Mesenteric fat pad (tissue), 1 donor: Measurements from ENCODE around the gene ANKS1B. TPM values are rescaled to one million over a fixed set of nuclear protein-coding genes. Genes with fewer than 3 reads are reported as not detected.
"Not testable (repeated sequence)": the region's sequence is repeated elsewhere in the genome, so short reads cannot be mapped to it uniquely, and the experiment has no call there.

Experiments
- DNase-seq: peaks from one replicate; pipeline ENCODE4 v3.0.0-alpha.2; 2020; ENCODE audit warnings: low spot score
- total RNA-seq: library from RNA; stranded (reverse); fragmentation: NEBNext Ultra II Directional; extraction: Animal tissue kit (Norgen Biotek cat#: 25700); gene quantifications from one replicate; pipeline ENCODE4 v1.2.1, GENCODE V29; 2021
- donor health status: DM: yes; HTN: yes; CAD: no.

ANKS1B gene
- total RNA-seq, 1 donor from 2014 or later = 5.3 TPM

GRCh38 chr12:99281277-99281676 lies 703.5 kb downstream of the ANKS1B start:
- no peak for DNase-seq

GRCh38 chr12:99278899-99279298 lies 705.8 kb downstream of the ANKS1B start:
- DNase-seq = no peak

- DNase-seq = no peak
These were observed 707.0 kb downstream of the ANKS1B start for GRCh38 chr12:99277591-99278379.

- DNase-seq = no peak
These were observed 713.7 kb downstream of the ANKS1B start for GRCh38 chr12:99271071-99271470.

GRCh38 chr12:99267038-99267437 lies 717.7 kb downstream of the ANKS1B start:
- no peak for DNase-seq

DNA sequence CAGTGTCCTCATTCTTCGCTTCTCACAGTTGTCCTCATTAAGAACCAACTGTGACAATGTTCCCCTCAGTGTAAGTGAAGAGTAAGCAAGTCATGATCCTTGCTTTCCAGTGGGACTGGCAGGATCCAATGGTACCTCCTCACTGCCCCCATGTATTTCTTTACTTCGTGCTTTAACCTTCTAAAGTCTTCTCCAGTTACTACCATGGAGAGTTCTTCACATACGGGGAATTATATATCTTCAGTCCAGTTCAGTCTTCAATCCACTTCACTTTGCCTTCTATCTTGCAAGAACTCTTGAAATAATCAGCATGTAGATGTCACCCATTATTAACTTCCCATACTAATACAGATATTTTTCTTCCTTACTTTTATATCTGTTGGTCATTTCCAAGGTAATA lies 719.1 kb downstream of the ANKS1B start:
- DNase-seq = no peak

DNA sequence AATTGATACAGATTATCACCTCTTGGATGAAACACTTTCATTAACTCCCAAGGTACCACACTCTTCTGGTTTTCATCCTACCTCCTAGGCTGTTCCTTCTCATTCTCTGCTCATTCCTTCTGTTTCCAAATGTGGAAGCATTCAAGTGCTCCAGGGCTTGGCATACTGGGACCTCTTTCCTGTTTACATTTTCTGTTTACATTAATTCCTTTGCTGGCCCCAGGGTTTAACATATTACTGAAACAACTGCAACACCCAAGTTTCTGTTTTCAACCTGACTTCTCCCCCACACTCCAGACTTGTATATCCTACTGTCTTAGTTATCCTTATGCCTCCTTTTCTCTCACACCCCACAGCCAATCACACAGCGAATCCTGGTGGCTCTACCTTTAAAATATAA lies 723.5 kb downstream of the ANKS1B start:
- DNase-seq = no peak

DNA sequence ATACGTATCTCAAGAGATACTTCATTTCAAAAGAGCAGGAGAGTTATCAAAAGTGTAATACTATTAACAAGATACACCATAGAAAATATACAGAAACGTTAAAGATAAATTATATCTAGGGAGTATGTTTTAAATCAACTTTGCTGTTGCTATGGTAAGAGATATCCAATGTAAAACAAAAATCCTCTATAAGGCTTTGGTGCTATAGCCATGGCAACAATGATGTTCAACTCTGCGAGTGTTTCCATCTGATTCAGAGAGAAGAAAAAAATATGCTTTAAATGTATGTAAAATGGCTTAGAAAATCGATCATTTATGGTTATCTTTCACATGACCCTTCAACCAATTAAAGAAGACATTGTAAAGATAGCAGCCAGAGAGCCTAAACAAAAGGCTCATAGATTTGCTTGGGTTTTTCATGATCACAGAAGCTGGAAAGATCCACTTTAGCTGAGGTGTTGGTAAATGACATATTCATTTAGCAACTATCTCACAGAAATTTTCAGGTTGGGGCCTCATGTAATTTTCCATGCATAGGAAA lies 724.2 kb downstream of the ANKS1B start:
- no peak for DNase-seq

DNA sequence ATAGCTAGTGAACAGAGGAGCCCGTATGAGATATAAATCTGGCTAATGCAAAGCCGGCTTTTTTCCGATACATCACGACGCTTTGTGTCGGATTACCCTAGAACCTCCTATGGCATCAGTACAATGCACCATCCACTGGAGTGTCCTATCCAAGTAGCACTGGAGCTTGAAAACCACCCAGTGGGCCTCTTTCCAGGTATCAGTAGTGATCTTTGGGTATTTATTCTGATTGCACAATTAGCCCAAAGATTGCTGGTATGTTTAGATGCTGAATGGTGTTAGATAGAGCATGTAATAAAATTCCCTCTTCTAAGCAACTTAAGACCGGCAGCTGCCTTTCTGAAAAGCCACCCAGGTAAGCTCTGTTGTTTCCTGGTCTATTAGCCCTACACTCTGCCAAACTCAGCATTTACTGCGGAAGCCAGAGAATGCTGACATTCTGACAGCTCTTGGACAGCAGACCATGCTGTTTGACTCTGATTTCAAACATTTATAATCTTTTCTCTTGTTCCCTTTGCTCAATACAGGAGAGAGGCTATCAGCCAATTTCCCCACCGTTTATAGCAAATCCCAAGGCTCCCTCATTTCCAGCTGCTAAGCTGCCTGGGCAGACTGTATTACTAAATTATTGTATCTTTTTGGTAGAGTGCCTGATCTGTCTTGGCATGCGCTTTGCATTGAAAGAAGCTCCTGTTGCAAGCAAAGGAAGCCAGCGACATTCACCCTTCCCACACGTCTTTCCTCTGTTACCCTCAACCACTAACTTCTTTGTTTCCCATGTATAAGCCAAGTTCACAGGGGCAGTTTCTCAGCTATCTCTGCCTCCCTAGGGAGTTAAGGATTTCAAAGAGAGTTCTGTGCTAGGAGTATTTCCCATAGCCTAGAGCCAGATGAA lies 725.4 kb downstream of the ANKS1B start:
- DNase-seq = no peak

DNA sequence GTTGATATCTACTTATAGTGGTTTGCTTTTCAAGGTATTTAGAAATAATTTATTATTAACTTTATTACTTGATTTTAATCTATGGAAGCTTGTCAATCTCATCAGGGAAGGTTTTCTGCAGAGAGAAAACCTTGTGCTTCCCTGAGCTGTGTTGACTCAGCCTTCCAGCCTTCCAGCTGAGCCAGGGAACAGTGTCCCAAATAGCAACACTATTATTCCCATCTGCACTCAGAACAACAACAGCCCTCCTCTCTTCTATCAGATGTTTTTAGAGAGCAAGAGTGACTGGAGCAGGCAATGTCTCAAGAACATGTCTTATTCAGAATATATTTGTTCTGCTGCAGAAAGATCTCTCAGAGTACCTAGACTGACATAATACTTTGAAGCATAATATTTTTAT lies 727.1 kb downstream of the ANKS1B start:
- DNase-seq = no peak

DNA sequence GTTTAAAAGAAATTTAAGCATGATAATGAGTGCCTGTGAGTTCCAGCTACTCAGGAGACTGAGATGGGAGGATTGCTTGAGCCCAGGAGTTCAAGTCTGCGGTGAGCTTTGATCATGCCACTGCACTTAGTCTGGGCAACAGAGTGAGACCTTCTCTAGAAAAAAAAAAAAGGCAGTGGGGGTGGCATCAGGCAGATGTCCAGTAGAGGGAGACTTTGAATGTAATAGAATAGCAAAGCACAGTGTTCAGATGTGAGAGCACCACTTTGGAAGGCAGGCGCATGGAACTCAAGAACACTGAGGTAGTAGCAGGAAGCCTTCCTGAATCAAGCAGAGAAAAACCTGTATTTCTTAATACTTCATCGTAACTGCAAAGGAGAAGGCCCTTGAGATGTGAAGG lies 731.7 kb downstream of the ANKS1B start:
- DNase-seq = no peak

DNA sequence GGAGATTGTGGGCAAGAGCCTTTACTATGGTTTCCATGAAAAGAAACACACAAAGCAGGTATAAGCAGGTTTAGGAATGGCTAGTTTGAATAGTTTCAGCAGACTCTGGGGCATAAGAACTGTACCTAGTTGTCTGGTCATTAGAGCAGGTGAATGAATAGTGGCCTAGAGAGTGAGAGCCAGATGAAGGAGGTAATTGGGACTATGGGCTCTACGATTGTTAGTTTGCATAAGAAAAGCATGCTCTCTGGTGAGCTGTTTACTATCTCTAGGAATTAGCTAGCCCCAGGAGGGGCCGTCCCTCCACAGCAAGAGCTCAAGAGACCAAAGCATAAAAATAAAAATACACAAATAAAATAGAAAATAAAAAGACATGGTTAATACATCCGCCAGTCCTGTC lies 734.6 kb downstream of the ANKS1B start:
- DNase-seq = no peak

DNA sequence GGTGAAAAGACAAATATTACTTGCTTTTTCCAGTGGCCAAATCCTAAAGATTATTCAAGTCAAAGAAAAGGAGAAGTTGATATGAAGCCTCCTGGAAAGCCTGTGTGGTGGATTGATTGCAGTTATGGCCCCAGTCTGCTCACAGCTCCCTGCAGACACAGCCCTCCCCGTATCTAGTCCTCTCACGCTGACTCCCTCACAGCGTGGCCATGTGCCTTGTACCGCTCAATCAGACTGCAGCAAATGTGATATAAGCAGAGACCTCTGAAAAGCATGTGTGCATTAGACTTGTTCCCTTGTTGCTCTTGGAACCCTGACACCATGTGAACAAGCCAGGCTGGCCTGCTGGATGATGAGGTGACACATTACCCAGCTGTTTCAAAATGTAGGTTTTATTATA lies 735.2 kb downstream of the ANKS1B start:
- no peak for DNase-seq

GRCh38 chr12:99237907-99238538 lies 746.7 kb downstream of the ANKS1B start:
- DNase-seq = not testable (repeated sequence)

- DNase-seq = no peak
These were observed 749.4 kb downstream of the ANKS1B start for GRCh38 chr12:99235381-99235780.

DNA sequence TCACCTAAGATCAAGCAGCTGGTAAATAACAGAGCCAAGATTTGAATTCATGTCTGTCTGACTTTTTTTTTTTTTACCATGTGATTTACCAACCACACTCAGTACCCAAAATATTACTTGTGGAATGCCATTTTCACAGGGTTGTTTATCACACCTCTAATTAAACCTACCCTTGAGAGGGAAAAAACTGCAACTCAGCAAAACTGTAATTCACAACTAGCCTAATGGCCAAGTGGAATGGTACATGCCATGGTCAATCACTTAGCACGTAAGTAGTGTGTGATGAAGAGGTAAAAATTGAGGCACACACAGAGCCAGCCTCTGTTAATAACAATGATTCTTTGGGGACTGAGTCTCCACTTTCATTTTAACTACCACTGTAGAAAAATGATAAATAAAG lies 750.0 kb downstream of the ANKS1B start:
- no peak for DNase-seq

GRCh38 chr12:99232324-99232723 lies 752.4 kb downstream of the ANKS1B start:
- no peak for DNase-seq

DNA sequence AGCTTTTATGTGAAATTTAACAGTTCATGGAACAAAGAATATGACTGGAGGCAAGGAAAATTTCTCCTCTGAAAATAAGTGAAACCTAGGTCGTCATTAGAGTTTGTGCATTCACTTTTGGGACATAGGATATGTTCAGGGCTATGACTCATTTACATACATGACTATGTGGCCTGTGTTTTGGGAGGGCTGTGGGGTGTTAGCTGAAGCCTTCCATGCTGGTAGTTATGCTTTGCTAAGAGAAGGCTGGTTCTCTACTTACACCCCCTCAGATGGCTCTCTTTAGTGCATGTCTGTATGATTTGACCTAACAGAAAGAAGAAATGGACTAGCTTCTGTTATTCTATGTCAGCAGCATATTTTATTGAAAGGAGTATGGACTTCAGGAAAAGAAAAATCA lies 753.7 kb downstream of the ANKS1B start:
- DNase-seq = no peak

- no peak for DNase-seq
These were observed 760.5 kb downstream of the ANKS1B start for GRCh38 chr12:99224237-99224636.

GRCh38 chr12:99223579-99223978 lies 761.2 kb downstream of the ANKS1B start:
- DNase-seq = no peak

DNA sequence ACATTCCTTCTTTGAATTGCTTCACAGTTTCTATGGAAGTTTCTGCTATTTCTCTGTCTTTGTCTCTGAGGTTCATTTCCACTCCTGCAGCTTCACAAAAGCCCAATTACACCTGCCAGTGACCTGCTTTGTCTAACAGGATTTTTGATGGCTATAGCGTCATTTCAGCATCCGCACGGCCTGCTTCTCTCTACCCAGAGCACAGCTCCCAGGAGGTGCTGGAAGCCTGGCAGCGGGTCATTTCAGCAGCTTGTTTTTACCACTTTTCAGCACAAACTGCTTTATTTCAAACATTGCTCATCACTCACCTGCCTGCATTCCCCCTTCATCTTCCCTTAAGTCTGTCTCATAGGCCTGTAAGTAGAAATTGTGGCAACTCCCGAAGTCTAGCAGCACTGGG lies 771.7 kb downstream of the ANKS1B start:
- no peak for DNase-seq

GRCh38 chr12:99212275-99212674 lies 772.5 kb downstream of the ANKS1B start:
- DNase-seq = no peak
